ENCODE results near the gene SSR4. TPM values are rescaled to one million over a fixed set of nuclear protein-coding genes. Genes with fewer than 3 reads are reported as not detected.

Gene SSR4
- total and polyA plus RNA-seq, 2 of the 8 experiments (the other 6 are each of a cell fraction or from before 2014, with no cell fraction given), result 168 to 642 TPM

GRCh38 chrX:153789654-153790053, 4.8 kb upstream of the SSR4 start (continued):
- TF ChIP-seq CHD7 (IDR thresholded peaks at IDR 0.05; ENCODE audit: insufficient replicate concordance, low read length), result no peak
- TF ChIP-seq POLR2AphosphoS5 (IDR thresholded peaks at IDR 0.05; ENCODE audit: low read depth, low read length), result no peak
- no peak for TF ChIP-seq CTCF (IDR thresholded peaks at IDR 0.05; ENCODE audit: control extremely low read depth in 1 of 3, insufficient read depth in 1 of 3, low read depth in 1 of 3, low read length in 3 of 3)
- TF ChIP-seq TBP (IDR thresholded peaks at IDR 0.05; ENCODE audit: low read depth, low read length), result no peak

All from H1 (cell line).